Measurements from ENCODE around the gene SERPINB6. TPM values are rescaled to one million over a fixed set of nuclear protein-coding genes. Genes with fewer than 3 reads are reported as not detected.

SERPINB6 gene
- total and polyA plus RNA-seq, 2 of the 4 experiments (the other 2 are of a cell fraction): 37.1 to 91.1 TPM

DNA sequence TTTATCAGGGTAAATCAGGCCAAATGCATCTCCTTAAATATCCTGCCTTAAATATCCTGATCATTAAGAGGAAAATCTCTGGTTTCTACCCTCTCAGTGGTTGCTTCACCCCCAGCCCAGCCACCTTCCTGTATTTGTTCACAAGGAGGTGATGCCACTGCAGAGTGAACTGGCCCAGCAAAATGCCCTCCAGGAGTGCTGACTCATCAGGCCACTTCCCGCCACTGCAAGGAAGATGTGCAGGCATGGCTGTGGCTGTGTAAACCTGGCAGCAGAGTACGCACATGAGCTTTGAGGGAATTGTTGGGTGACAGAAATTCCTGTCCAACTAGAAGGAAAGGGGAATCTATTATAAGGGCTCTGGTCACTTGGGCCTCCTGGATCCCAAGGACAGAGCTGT is 42.1 kb upstream of the SERPINB6 start:
- intact Hi-C loops (cut with micrococcal nuclease): no loop called here
- peak; percentile 47 for DNase-seq
- dilution Hi-C loops (cut with HindIII; ENCODE audit: low sequenced_read_pairs, unreplicated experiment): no loop called here

More for the DNA sequence above, 42.1 kb upstream of the SERPINB6 start:
- Histone ChIP-seq H2BK120ac (ENCODE audit: low read depth, low read length) (no peak overlapping the region), H3K18ac (ENCODE audit: low read depth, low read length) (no peak overlapping the region), H4K91ac (ENCODE audit: insufficient read depth, low read depth, low read length) (no peak overlapping the region), H3K4me1 (ENCODE audit: control insufficient read depth, insufficient read depth, low read length) (0 out of 2 replicates have a peak, but pooled peaks cover 3% of the 10 kb centered on the region), H3K56ac (ENCODE audit: extremely low read depth, insufficient read depth, low read length) (no peak overlapping the region), H3K4me3 (ENCODE audit: insufficient read depth, low read depth, low read length) (no peak overlapping the region), H2BK5ac (ENCODE audit: low read depth, low read length, poor library complexity, severe bottlenecking) (no peak overlapping the region), H2AFZ (replicated peaks; ENCODE audit: low read length, poor library complexity) (no peak overlapping the region), H4K8ac (ENCODE audit: low read depth in 2 of 2, low read length in 2 of 2) (no peak overlapping the region), H3K27ac (ENCODE audit: insufficient read depth, low read length) (no peak overlapping the region), H3K23ac (ENCODE audit: low read depth, low read length) (no peak overlapping the region), H3K9me3 (ENCODE audit: control insufficient read depth, insufficient read depth, low read length) (peaks cover 5% of the 10 kb centered on the region), H2BK15ac (ENCODE audit: low read depth, low read length) (no peak overlapping the region), H3K4ac (ENCODE audit: low read depth, low read length) (no peak overlapping the region), H4K20me1 (ENCODE audit: insufficient read depth, low read length) (no peaks in the 10 kb centered on the region), H3K36me3 (ENCODE audit: control insufficient read depth, insufficient read depth, low read length) (peaks cover 37% of the 10 kb centered on the region), H3K79me1 (ENCODE audit: low read depth in 1 of 2, low read length in 2 of 2) (no peaks in the 10 kb centered on the region), H3K27me3 (ENCODE audit: control insufficient read depth, insufficient read depth, low read length) (no peaks in the 10 kb centered on the region), H3K9me1 (ENCODE audit: insufficient read depth, low read length) (peaks cover 13% of the 10 kb centered on the region), H2AK9ac (replicated peaks; ENCODE audit: low read depth, low read length, poor library complexity) (no peak overlapping the region), H3K14ac (replicated peaks; ENCODE audit: low read depth, low read length) (no peak overlapping the region), H2BK20ac (ENCODE audit: low read depth, low read length) (no peak overlapping the region), H2AK5ac (ENCODE audit: low read depth, low read length) (no peak overlapping the region), H3K4me2 (ENCODE audit: low read depth, low read length) (no peak overlapping the region), H4K5ac (ENCODE audit: low read depth, low read length) (no peak overlapping the region), H3K9ac (ENCODE audit: low read depth, low read length) (no peak overlapping the region)
- BruUV-seq (replicated peaks): no TSS peak
- WGBS, 2 experiments (ENCODE audit: extremely low coverage in 2 of 2, insufficient read length in 1 of 2): no CpG with 5 or more reads among the region's 2 CpGs
- in situ Hi-C loops (cut with MboI; ENCODE audit: low sequenced_read_pairs): loop anchor here (5.0 kb wide), 1 partner anchor 34 kb away; no protein-coding TSS in a partner anchor
- ATAC-seq (ENCODE audit: low read depth): peak; percentile 72
- POLR2A ChIA-PET (ENCODE audit: unreplicated experiment): no interaction called here
- CTCF ChIA-PET: interaction anchor here (0.6 kb wide), 1 partner anchor 21 kb away, joined by 5 read pairs; no protein-coding TSS in a partner anchor
- TF ChIP-seq NFE2L2 (IDR thresholded peaks at IDR 0.05; ENCODE audit: low read depth, low read length) (peak; percentile 35; the same call in 1 of the 2 replicates), MXI1 (IDR thresholded peaks at IDR 0.05; ENCODE audit: borderline replicate concordance, low read depth, low read length) (no peak), CHD1 (IDR thresholded peaks at IDR 0.05; ENCODE audit: low read depth, low read length) (no peak), RFX5 (IDR thresholded peaks at IDR 0.05; ENCODE audit: low read depth, low read length) (no peak), SMC3 (IDR thresholded peaks at IDR 0.05; ENCODE audit: low read depth, low read length) (no peak), MAFK (IDR thresholded peaks at IDR 0.05; ENCODE audit: low read depth, low read length) (peak; percentile 86), CEBPB (IDR thresholded peaks at IDR 0.05; ENCODE audit: low read depth, low read length) (peak; percentile 28; the same call in 1 of the 2 replicates)
- TF ChIP-seq, protein P1, sequence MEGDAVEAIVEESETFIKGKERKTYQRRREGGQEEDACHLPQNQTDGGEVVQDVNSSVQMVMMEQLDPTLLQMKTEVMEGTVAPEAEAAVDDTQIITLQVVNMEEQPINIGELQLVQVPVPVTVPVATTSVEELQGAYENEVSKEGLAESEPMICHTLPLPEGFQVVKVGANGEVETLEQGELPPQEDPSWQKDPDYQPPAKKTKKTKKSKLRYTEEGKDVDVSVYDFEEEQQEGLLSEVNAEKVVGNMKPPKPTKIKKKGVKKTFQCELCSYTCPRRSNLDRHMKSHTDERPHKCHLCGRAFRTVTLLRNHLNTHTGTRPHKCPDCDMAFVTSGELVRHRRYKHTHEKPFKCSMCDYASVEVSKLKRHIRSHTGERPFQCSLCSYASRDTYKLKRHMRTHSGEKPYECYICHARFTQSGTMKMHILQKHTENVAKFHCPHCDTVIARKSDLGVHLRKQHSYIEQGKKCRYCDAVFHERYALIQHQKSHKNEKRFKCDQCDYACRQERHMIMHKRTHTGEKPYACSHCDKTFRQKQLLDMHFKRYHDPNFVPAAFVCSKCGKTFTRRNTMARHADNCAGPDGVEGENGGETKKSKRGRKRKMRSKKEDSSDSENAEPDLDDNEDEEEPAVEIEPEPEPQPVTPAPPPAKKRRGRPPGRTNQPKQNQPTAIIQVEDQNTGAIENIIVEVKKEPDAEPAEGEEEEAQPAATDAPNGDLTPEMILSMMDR (conservative IDR thresholded peaks at IDR 0.05; ENCODE audit: low read depth, low read length): no peak
